Small intestine (tissue), 7 donors: Measurements from ENCODE around the gene RPS17. TPM values are rescaled to one million over a fixed set of nuclear protein-coding genes. Genes with fewer than 3 reads are reported as not detected.

Source experiments
- DNase-seq, 2 donors: peaks; one replicate each; pipeline versions ENCODE4 v3.0.0 to v3.0.0-alpha.2; 2013
- FAIRE-seq: peaks from 2 replicates; lab custom pipeline; 2012; peaks lifted over from hg19 to GRCh38; lab: Jason Lieb, UNC
- H3K27ac ChIP-seq, 3 donors: one replicate each; pipeline ENCODE4 v1.5.1; 2013; ENCODE audit warnings: low read length in 2 of 3, mild to moderate bottlenecking in 2 of 3, control low read depth in 1 of 3, inconsistent platforms in 1 of 3, low read depth in 1 of 3, moderate library complexity in 1 of 3
- H3K27me3 ChIP-seq, 3 donors: one replicate each; pipeline ENCODE4 v1.6.1; 2013; ENCODE audit warnings: low read length in 3 of 3, inconsistent platforms in 1 of 3; ENCODE audit not compliant: control insufficient read depth in 3 of 3, insufficient read depth in 3 of 3
- H3K36me3 ChIP-seq, 3 donors: one replicate each; pipeline ENCODE4 v1.6.1; 2013; ENCODE audit warnings: low read length in 3 of 3, inconsistent platforms in 1 of 3, low read depth in 1 of 3, mild to moderate bottlenecking in 1 of 3, moderate library complexity in 1 of 3; ENCODE audit not compliant: control insufficient read depth in 3 of 3, insufficient read depth in 2 of 3
- H3K4me1 ChIP-seq, 3 donors: one replicate each; pipeline ENCODE4 v1.6.1; 2013; ENCODE audit warnings: low read length in 2 of 3, inconsistent platforms in 1 of 3, low read depth in 1 of 3, mild to moderate bottlenecking in 1 of 3, moderate library complexity in 1 of 3; ENCODE audit not compliant: control insufficient read depth in 3 of 3, insufficient read depth in 2 of 3
- H3K4me3 ChIP-seq, 3 donors: one replicate each; pipeline ENCODE4 v1.5.1; 2013; ENCODE audit warnings: low read length in 3 of 3, control low read depth in 1 of 3, inconsistent platforms in 1 of 3, low read depth in 1 of 3, mild to moderate bottlenecking in 1 of 3, moderate library complexity in 1 of 3
- H3K9me3 ChIP-seq, 2 donors: one replicate each; pipeline ENCODE4 v1.6.1; 2013; ENCODE audit warnings: low read depth in 1 of 2, low read length in 1 of 2; ENCODE audit not compliant: control insufficient read depth in 2 of 2, insufficient read depth in 1 of 2
- WGBS, 3 donors: extraction: QIAGEN DNeasy Blood & Tissue Kit; methylation state at CpG; one replicate each; pipeline ENCODE4 v1.1.7; 2013; 5-methylcytosine and 5-hydroxymethylcytosine counted together
- polyA plus RNA-seq, 4 donors: library from polyadenylated mRNA; stranded (reverse) in 3 of 4; unstranded in 1 of 4; fragments of 200-250 nt in 3 of 4; fragments of 120-200 nt in 1 of 4; gene quantifications; one replicate each; pipeline versions ENCODE4 v1.2.1 to v1.2.3, GENCODE V29; 2013
- donor health status: healthy with polysubstance abuse.
- donor health status: control.
- donor health status: control.
- donor health status: Bipolar disorder and iron deficiency.
- donor health status: healthy.

The RPS17 gene
- polyA plus RNA-seq, 4 donors = 1,800 to 5,833 (median 3,556) TPM

DNA sequence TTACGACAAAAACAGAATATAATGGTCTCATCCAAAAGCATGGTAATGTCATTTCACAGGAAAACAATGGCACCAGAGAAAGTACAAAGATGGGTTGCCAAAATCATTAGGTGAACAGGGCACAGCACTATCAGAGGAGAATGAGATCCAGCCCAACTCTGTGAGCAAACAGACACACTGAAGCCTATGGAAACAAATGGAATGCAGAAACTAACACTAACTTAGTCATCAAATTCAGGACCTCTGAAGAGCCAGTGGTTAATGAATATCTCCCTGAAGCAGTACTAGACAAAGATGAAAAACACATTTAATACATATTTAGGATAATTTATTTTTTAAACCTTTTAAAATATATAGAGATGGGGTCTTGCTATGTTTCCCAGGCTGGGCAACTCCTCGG is 14.6 kb upstream of the RPS17 start:
- Histone ChIP-seq H3K36me3 (no peaks in the 10 kb centered on the region), H3K4me1 (no peaks in the 10 kb centered on the region), H3K27ac (no peak overlapping the region), H3K27me3 (peaks cover 0 to 2% (median 0%) of the 10 kb centered on the region in 3 donors), H3K4me3 (no peak overlapping the region), H3K9me3 (no peaks in the 10 kb centered on the region)
- 80 to 97% (median 89%) methylated on average over 2 of the region's 2 CpGs for WGBS, 3 donors
- FAIRE-seq (no peak), DNase-seq (no peak)

DNA sequence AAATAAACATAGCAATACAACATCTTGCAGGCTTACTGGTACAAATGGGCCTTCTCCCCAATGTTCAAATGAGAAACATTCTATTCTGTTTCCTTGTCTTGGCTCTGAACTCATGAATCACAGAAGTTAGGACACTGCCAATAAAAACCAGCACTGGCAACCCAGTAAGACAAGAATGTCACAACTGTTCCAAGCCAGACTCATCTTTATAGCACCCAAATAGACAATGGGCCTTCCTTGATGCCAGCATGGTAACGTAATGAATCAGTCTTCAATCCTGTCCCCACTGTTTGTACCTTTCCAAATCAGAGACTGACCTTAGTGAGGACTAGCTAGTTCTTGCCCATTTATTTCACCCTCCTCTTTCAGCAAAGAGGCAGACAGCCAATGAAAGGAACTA is 14.1 kb upstream of the RPS17 start:
- Histone ChIP-seq H3K36me3 (no peaks in the 10 kb centered on the region), H3K4me3 (no peak overlapping the region), H3K4me1 (no peaks in the 10 kb centered on the region), H3K27ac (no peak overlapping the region), H3K9me3 (no peaks in the 10 kb centered on the region), H3K27me3 (peaks cover 0 to 2% (median 0%) of the 10 kb centered on the region in 3 donors)
- 80 to 94% (median 83%) methylated on average over 1 of the region's 1 CpG for WGBS, 3 donors
- DNase-seq (no peak), FAIRE-seq (no peak)

DNA sequence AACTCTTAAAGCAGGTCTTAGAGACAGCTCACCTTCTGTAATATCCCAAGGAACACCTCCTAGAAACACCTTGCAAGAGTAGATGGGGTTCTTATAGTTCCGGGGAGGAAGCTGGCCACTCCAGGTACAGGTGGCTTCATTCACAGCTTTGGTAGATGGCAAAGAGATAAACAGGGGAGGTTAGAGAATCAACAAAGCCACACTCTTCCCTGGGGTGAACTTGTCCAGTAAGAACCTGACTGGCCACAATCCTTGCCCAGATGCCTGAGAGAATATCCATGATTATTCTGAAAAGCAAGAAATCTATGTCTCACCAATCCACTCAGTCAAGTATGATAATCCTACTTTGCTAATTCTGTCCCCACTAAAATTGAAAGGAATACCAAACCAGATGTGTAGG is 13.6 kb upstream of the RPS17 start:
- no peak overlapping the region for H3K27ac ChIP-seq
- FAIRE-seq (no peak), DNase-seq (no peak)
- H3K27me3 ChIP-seq = peaks cover 0 to 2% (median 0%) of the 10 kb centered on the region in 3 donors
- no peak overlapping the region for H3K4me3 ChIP-seq
- H3K4me1 ChIP-seq = no peaks in the 10 kb centered on the region
- WGBS, 3 donors = 68 to 89% (median 86%) methylated on average over 1 of the region's 1 CpG
- H3K9me3 ChIP-seq = no peaks in the 10 kb centered on the region
- no peaks in the 10 kb centered on the region for H3K36me3 ChIP-seq

- H3K9me3 ChIP-seq = no peaks in the 10 kb centered on the region
- no peaks in the 10 kb centered on the region for H3K4me1 ChIP-seq
- FAIRE-seq (no peak), DNase-seq (no peak)
- H3K27ac ChIP-seq = no peak overlapping the region
- no peaks in the 10 kb centered on the region for H3K36me3 ChIP-seq
- H3K4me3 ChIP-seq = no peak overlapping the region
- WGBS, 3 donors = 52 to 81% (median 74%) methylated on average over 2 of the region's 2 CpGs
- peaks cover 0 to 2% (median 0%) of the 10 kb centered on the region in 3 donors for H3K27me3 ChIP-seq
These were observed 12.6 kb upstream of the RPS17 start for GRCh38 chr15:82552861-82553260.

GRCh38 chr15:82551646-82552247 is 11.5 kb upstream of the RPS17 start:
- Histone ChIP-seq H3K4me1 (no peaks in the 10 kb centered on the region), H3K27me3 (peaks cover 0 to 2% (median 0%) of the 10 kb centered on the region in 3 donors), H3K36me3 (no peaks in the 10 kb centered on the region), H3K4me3 (no peak overlapping the region), H3K27ac (no peak overlapping the region), H3K9me3 (no peaks in the 10 kb centered on the region)
- 62 to 70% (median 64%) methylated on average over 5 of the region's 5 CpGs for WGBS, 3 donors
- DNase-seq (no peak), FAIRE-seq (no peak)

DNA sequence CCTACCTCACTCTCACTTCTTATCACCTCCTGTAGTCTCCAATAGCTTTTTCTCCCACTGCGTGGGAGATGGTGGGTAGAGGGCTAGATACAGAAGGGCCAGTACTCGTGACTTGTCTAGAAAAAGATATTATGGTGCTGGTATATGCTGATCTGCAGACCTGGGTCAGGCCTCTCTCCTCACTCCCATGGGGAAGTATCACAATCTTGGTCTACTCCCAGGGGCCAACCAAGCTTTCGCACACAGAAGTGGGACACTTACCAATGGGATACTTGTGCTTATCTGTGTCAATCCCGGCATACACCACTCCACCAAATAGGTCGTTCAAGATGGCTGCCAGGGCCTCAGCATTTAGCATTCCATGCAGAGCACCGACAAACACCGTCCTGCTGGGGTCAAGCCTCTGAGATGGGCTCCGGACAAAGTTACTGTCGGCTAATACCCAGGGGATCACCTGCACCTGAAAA is 9.0 kb upstream of the RPS17 start:
- 89 to 91% (median 91%) methylated on average over 9 of the region's 9 CpGs for WGBS, 3 donors
- peaks cover 0 to 7% (median 0%) of the 10 kb centered on the region in 3 donors for H3K27me3 ChIP-seq
- FAIRE-seq (no peak), DNase-seq (no peak)
- no peak overlapping the region for H3K4me3 ChIP-seq
- no peaks in the 10 kb centered on the region for H3K36me3 ChIP-seq
- no peak overlapping the region for H3K27ac ChIP-seq
- H3K9me3 ChIP-seq = no peaks in the 10 kb centered on the region
- no peaks in the 10 kb centered on the region for H3K4me1 ChIP-seq

DNA sequence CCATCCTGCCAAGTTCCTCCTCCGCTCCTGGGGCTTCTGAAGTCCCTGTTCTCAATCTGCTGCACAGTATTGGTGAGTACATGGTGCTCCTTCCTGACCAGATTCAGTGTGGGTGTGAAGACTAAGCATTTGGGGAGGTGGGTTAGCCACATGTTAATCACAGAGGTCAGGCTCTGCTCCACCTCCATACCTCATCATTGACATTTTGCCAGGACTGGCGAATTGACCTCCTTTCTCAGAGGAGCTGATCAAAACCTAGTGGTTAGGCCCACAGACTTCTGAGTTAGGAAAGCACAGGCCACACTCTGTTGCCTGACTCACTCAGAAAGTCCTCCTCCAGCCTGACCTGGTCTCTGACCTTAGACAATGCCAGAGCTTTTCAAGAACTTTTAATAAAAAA is 8.4 kb upstream of the RPS17 start:
- WGBS, 3 donors = 61 to 88% (median 84%) methylated on average over 2 of the region's 2 CpGs
- DNase-seq = no peak
- no peaks in the 10 kb centered on the region for H3K9me3 ChIP-seq
- FAIRE-seq = no peak
- H3K27me3 ChIP-seq = peaks cover 0 to 7% (median 0%) of the 10 kb centered on the region in 3 donors
- no peaks in the 10 kb centered on the region for H3K36me3 ChIP-seq
- H3K4me1 ChIP-seq = no peaks in the 10 kb centered on the region
- no peak overlapping the region for H3K27ac ChIP-seq
- no peak overlapping the region for H3K4me3 ChIP-seq

DNA sequence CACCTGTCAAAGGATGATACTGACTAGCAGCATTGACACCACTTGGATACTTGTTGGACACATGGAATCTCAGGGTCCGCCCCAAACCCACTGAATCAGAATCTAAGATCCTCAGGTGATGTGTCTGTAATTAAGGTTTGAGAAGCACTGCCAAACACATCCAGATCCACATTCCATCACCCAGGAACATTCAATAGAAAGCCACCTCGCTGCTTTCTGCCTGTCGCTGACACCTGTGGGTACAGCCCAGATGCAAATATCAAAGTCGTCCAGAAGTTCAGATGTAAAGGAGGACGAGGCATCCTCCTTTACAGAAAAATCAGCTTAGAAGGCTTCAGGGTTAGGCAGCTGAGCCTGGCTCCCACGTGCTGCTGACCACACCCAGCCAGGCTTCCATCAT is 5.2 kb upstream of the RPS17 start:
- H3K27me3 ChIP-seq = peaks cover 0 to 7% (median 0%) of the 10 kb centered on the region in 3 donors
- FAIRE-seq (no peak), DNase-seq (no peak)
- no peaks in the 10 kb centered on the region for H3K9me3 ChIP-seq
- no peak overlapping the region for H3K27ac ChIP-seq
- H3K36me3 ChIP-seq = no peaks in the 10 kb centered on the region
- no peaks in the 10 kb centered on the region for H3K4me1 ChIP-seq
- 66 to 75% (median 74%) methylated on average over 6 of the region's 6 CpGs for WGBS, 3 donors
- H3K4me3 ChIP-seq = no peak overlapping the region

- no peak overlapping the region for H3K4me3 ChIP-seq
- no peaks in the 10 kb centered on the region for H3K36me3 ChIP-seq
- H3K27me3 ChIP-seq = peaks cover 0 to 7% (median 0%) of the 10 kb centered on the region in 3 donors
- FAIRE-seq = no peak
- no peak overlapping the region for H3K27ac ChIP-seq
- WGBS, 3 donors = 15 to 35% (median 21%) methylated on average over 3 of the region's 3 CpGs
- DNase-seq = no peak
- no peaks in the 10 kb centered on the region for H3K9me3 ChIP-seq
- no peaks in the 10 kb centered on the region for H3K4me1 ChIP-seq
These were observed 4.7 kb upstream of the RPS17 start for GRCh38 chr15:82545002-82545401.
